NCI-H2196 treated with DMSO at 0.1 percent for 48 hours (cell line): ENCODE data around the gene RNU1-2.
"Not testable (repeated sequence)": the region's sequence is repeated elsewhere in the genome, so short reads cannot be mapped to it uniquely, and the experiment has no call there.

Experiments
- DNase-seq: peaks from one replicate; lab custom pipeline; 2025; ENCODE audit not compliant: unreplicated experiment; lab: John Stamatoyannopoulos, UW

RNU1-2 gene

GRCh38 chr1:16888860-16889816, 6.6 kb upstream of the RNU1-2 start:
- no peak for DNase-seq

- DNase-seq, result not testable (repeated sequence)
Observed at GRCh38 chr1:16890539-16891021, 5.2 kb upstream of the RNU1-2 start.

GRCh38 chr1:16891057-16891456, 4.7 kb upstream of the RNU1-2 start:
- DNase-seq, result not testable (repeated sequence)

- not testable (repeated sequence) for DNase-seq
Observed at GRCh38 chr1:16892978-16893525, 2.7 kb upstream of the RNU1-2 start.

GRCh38 chr1:16893796-16894195, 2.0 kb upstream of the RNU1-2 start:
- DNase-seq, result not testable (repeated sequence)

- DNase-seq, result not testable (repeated sequence)
Observed at GRCh38 chr1:16894338-16894737, 1.4 kb upstream of the RNU1-2 start.

- DNase-seq, result not testable (repeated sequence)
Observed at GRCh38 chr1:16895233-16895597, 565 bp upstream of the RNU1-2 start.

- DNase-seq, result not testable (repeated sequence)
Observed at GRCh38 chr1:16896316-16897055, 706 bp downstream of the RNU1-2 start.

GRCh38 chr1:16897653-16898052, 1.9 kb downstream of the RNU1-2 start:
- not testable (repeated sequence) for DNase-seq

GRCh38 chr1:16898298-16898697, 2.5 kb downstream of the RNU1-2 start:
- not testable (repeated sequence) for DNase-seq

- not testable (repeated sequence) for DNase-seq
Observed at GRCh38 chr1:16899020-16899419, 3.2 kb downstream of the RNU1-2 start.

GRCh38 chr1:16900751-16901150, 5.0 kb downstream of the RNU1-2 start:
- no peak for DNase-seq

- not testable (repeated sequence) for DNase-seq
Observed at GRCh38 chr1:16901371-16901770, 5.6 kb downstream of the RNU1-2 start.

- DNase-seq, result no peak
Observed at GRCh38 chr1:16903054-16903453, 7.3 kb downstream of the RNU1-2 start.

GRCh38 chr1:16903458-16903796, 7.6 kb downstream of the RNU1-2 start:
- DNase-seq, result no peak

- peak; percentile 96 for DNase-seq
Observed at GRCh38 chr1:16904560-16905109, 8.9 kb downstream of the RNU1-2 start.

- peak; percentile 80 for DNase-seq
Observed at GRCh38 chr1:16905110-16905867, 9.5 kb downstream of the RNU1-2 start.

- no peak for DNase-seq
Observed at GRCh38 chr1:16905868-16906702, 10.3 kb downstream of the RNU1-2 start.

- no peak for DNase-seq
Observed at GRCh38 chr1:16906873-16907272, 11.1 kb downstream of the RNU1-2 start.
